GM12872 (cell line): Measurements from ENCODE around the gene CMTM6.

Experiments
- CTCF ChIP-seq: IDR thresholded peaks from 3 replicates; pipeline ENCODE4 v1.5.1; 2011; ENCODE audit warnings: low read depth, mild to moderate bottlenecking, low read length, moderate library complexity; ENCODE audit not compliant: insufficient read depth

CMTM6 gene

GRCh38 chr3:32487781-32488473 is 14.7 kb downstream of the CMTM6 start:
- no peak for TF ChIP-seq CTCF

- no peak for TF ChIP-seq CTCF
Measured at GRCh38 chr3:32484436-32484835, 18.2 kb downstream of the CMTM6 start.

GRCh38 chr3:32483772-32484171 is 18.9 kb downstream of the CMTM6 start:
- TF ChIP-seq CTCF: no peak

GRCh38 chr3:32482693-32483092 is 20.0 kb downstream of the CMTM6 start:
- TF ChIP-seq CTCF: no peak

GRCh38 chr3:32481791-32482631 is 20.6 kb downstream of the CMTM6 start:
- TF ChIP-seq CTCF: no peak

- no peak for TF ChIP-seq CTCF
Measured at GRCh38 chr3:32480604-32481003, 22.0 kb downstream of the CMTM6 start.

GRCh38 chr3:32474201-32474600 is 28.5 kb downstream of the CMTM6 start:
- TF ChIP-seq CTCF: no peak
